NB4 (cell line): ENCODE results near the gene GALM.
"Not testable (repeated sequence)": the region's sequence is repeated elsewhere in the genome, so short reads cannot be mapped to it uniquely, and the experiment has no call there.

Experiments
- DNase-seq: peaks from one replicate; pipeline ENCODE4 v3.0.0; 2010; ENCODE audit warnings: low read depth
- H3K4me3 ChIP-seq: one replicate; pipeline ENCODE4 v1.5.1; 2011; ENCODE audit warnings: mild to moderate bottlenecking, low read depth, low read length, moderate library complexity
- CTCF ChIP-seq: IDR thresholded peaks from one replicate; pipeline ENCODE4 v1.5.1; 2012; ENCODE audit warnings: low read depth, low read length
- MYC ChIP-seq: IDR thresholded peaks from 2 replicates; pipeline ENCODE4 v1.6.1; 2011; ENCODE audit warnings: low read depth, low read length
- POLR2A ChIP-seq: IDR thresholded peaks from 2 replicates; pipeline ENCODE4 v1.6.1; 2011; ENCODE audit warnings: mild to moderate bottlenecking; ENCODE audit not compliant: insufficient read length; ENCODE audit errors: extremely low read depth
- TF ChIP-seq, protein P1 (sequence below): IDR thresholded peaks from 2 replicates; pipeline ENCODE4 v1.6.1; 2011; ENCODE audit warnings: low read depth, low read length

GALM gene

DNA sequence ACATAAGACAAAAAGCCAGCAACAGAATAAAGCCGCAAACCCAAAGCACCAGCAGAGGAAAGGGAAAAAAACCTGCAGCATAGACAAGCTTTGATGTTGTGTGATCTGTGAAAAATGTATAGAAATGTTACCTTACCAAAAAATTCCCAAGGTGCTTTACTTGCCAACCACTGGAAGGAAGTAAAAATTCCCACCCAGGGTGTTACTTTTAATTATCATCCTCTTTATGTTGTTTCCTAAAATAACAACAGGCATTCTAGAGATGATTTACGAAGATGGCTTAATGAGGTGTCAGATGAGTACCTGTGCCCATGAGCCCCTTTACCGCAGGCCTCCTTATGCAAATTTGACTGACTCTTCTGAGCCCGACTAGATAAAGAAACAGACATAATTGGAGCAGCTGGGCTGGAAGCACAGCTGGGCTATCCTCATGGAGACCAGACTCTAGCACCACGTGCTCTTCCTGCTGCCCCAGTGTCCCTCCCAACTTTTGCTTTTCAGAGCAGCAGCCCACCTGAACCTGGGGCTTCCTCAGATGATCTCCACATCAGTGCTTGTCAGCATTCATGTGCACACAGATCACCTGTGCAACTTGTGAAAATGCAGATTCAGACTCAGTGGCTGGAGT is 43.8 kb downstream of the GALM start:
- no peak for TF ChIP-seq MYC
- TF ChIP-seq POLR2A, result no peak
- TF ChIP-seq, protein P1, sequence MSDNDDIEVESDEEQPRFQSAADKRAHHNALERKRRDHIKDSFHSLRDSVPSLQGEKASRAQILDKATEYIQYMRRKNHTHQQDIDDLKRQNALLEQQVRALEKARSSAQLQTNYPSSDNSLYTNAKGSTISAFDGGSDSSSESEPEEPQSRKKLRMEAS, result no peak
- no peak overlapping the region for H3K4me3 ChIP-seq
- no peak for DNase-seq

GRCh38 chr2:38711558-38711957 is 45.6 kb downstream of the GALM start:
- DNase-seq, result no peak
- H3K4me3 ChIP-seq, result no peak overlapping the region
- TF ChIP-seq CTCF, result no peak
- TF ChIP-seq MYC, result no peak
- TF ChIP-seq, protein P1, result no peak
- no peak for TF ChIP-seq POLR2A

DNA sequence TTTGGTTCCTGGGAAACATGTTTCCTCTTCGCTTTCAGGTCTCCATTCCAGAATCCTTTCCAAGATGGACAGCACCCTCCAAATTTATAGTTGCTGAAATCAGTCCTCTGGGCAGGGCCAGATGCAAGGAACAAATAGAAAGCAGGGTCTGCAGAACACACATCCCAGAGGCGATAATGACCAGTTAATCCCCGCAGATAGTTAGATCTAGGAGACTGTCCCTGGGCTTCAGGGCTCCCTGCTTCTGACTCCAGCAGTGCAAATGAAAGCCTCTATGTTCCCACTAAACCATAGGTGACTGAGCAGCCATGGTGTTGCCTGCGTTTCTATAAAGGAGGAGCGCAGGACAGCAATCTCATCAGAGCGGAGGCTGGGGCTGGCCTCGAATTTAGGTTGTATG is 46.5 kb downstream of the GALM start:
- TF ChIP-seq CTCF (no peak), MYC (no peak), POLR2A (no peak)
- TF ChIP-seq, protein P1, result no peak
- H3K4me3 ChIP-seq, result no peak overlapping the region
- no peak for DNase-seq

DNA sequence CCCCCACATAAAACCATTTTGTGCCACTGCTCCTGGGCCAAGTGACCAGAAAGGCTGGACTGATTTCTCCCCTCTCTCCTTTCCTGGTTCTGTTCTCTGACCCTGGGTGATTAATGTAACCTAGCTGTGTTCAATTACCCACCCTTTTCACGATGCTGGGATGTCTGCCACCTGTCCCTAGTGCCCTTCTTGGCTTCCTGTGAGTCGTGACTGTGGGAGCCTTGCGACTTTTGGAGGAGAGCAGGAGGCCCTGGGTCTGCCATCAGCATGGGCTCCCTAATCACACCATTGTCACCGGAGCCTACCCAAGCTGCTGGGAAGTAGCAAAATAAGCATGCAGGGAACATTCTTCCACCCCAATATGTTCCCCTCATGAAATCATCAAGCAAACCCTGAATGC is 47.0 kb downstream of the GALM start:
- no peak overlapping the region for H3K4me3 ChIP-seq

GRCh38 chr2:38713338-38713737 is 47.4 kb downstream of the GALM start:
- no peak for DNase-seq
- TF ChIP-seq POLR2A (no peak), MYC (no peak), CTCF (no peak)
- TF ChIP-seq, protein P1, result no peak

More for the DNA sequence above, 47.0 kb downstream of the GALM start:
- TF ChIP-seq POLR2A, result no peak
- no peak for TF ChIP-seq CTCF
- TF ChIP-seq, protein P1, result no peak
- TF ChIP-seq MYC, result no peak
- no peak for DNase-seq

DNA sequence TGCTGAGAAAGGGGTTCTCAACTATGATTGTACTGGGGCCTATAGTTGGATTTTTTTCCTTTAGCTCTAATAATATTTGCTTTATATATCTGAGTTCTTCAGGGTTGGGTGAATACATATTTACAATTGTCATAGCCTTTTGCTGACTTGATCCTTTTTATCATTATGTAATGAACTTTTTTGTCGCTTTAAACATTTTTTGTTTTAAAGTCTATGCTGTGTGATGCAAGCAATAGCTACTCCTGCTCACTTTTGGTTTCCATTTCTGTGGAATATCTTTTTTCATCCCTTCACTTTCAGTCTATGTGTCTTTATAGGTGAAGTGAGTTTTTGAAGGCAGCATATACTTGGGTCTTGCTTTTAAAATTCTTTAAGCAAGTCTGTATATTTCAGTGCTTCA is 49.0 kb downstream of the GALM start:
- not testable (repeated sequence) for H3K4me3 ChIP-seq, DNase-seq

More at GRCh38 chr2:38713338-38713737, 47.4 kb downstream of the GALM start:
- no peak overlapping the region for H3K4me3 ChIP-seq

DNA sequence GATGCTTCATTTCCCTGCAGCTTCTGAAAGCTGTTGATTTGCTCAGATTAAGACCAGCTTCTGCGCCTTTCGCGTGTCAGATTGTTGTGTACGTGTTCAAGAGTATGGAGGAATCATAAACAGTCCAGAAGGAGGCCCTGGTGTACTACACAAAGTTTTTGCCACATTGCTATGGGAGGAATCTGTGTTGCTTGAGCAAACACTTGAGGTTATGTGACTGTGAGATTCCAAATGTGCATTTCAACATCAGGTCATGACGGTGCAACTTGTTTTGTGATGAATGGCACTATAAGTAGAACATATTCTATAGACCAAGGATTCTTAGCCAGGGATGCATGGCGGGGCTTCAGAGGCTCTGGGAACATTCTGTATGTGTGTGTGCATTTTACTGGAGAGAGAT is 50.3 kb downstream of the GALM start:
- H3K4me3 ChIP-seq, result no peak overlapping the region
- no peak for TF ChIP-seq POLR2A
- TF ChIP-seq CTCF, result no peak
- no peak for TF ChIP-seq MYC
- TF ChIP-seq, protein P1, result no peak
- peak; percentile 53 for DNase-seq
